HG02852 (cell line): ENCODE measurements around the gene TIGIT.
A peak's percentile ranks its signal among the peaks of the same experiment; 100 is the strongest.

ENCODE experiments used
- ATAC-seq: cut with Tn5 transposase; IDR thresholded peaks from one replicate; pipeline ENCODE4 v1.9.1; 2021; ENCODE audit warnings: mild to moderate bottlenecking, moderate library complexity; ENCODE audit not compliant: unreplicated experiment

The TIGIT gene

GRCh38 chr3:114308830-114309229, 15.0 kb downstream of the TIGIT start:
- peak; percentile 79 for ATAC-seq

GRCh38 chr3:114310695-114311094, 16.9 kb downstream of the TIGIT start:
- ATAC-seq = no peak

- no peak for ATAC-seq
Observed at GRCh38 chr3:114313426-114313825, 19.6 kb downstream of the TIGIT start.

- ATAC-seq = no peak
Observed at GRCh38 chr3:114314282-114314681, 20.5 kb downstream of the TIGIT start.

GRCh38 chr3:114318295-114318694, 24.5 kb downstream of the TIGIT start:
- ATAC-seq = no peak

GRCh38 chr3:114319453-114319852, 25.6 kb downstream of the TIGIT start:
- no peak for ATAC-seq

GRCh38 chr3:114320246-114320645, 26.4 kb downstream of the TIGIT start:
- ATAC-seq = no peak

- no peak for ATAC-seq
Observed at GRCh38 chr3:114323546-114324254, 29.9 kb downstream of the TIGIT start.

GRCh38 chr3:114327665-114328064, 33.8 kb downstream of the TIGIT start:
- no peak for ATAC-seq

GRCh38 chr3:114328345-114328744, 34.5 kb downstream of the TIGIT start:
- no peak for ATAC-seq

GRCh38 chr3:114329823-114330222, 36.0 kb downstream of the TIGIT start:
- ATAC-seq = peak; percentile 56

- no peak for ATAC-seq
Observed at GRCh38 chr3:114331007-114331406, 37.2 kb downstream of the TIGIT start.

- no peak for ATAC-seq
Observed at GRCh38 chr3:114331710-114332109, 37.9 kb downstream of the TIGIT start.

- peak; percentile 72 for ATAC-seq
Observed at GRCh38 chr3:114332342-114333179, 38.7 kb downstream of the TIGIT start.

GRCh38 chr3:114333180-114333922, 39.5 kb downstream of the TIGIT start:
- ATAC-seq = no peak

- no peak for ATAC-seq
Observed at GRCh38 chr3:114333923-114334240, 40.1 kb downstream of the TIGIT start.

- no peak for ATAC-seq
Observed at GRCh38 chr3:114336122-114336697, 42.4 kb downstream of the TIGIT start.

- no peak for ATAC-seq
Observed at GRCh38 chr3:114336857-114337256, 43.0 kb downstream of the TIGIT start.

- ATAC-seq = no peak
Observed at GRCh38 chr3:114338651-114339357, 45.0 kb downstream of the TIGIT start.

- ATAC-seq = no peak
Observed at GRCh38 chr3:114344492-114344891, 50.7 kb downstream of the TIGIT start.

GRCh38 chr3:114350271-114350670, 56.4 kb downstream of the TIGIT start:
- ATAC-seq = no peak
